Gastroesophageal sphincter (tissue), 3 donors: ENCODE data around the gene LANCL2.

Experiments used
- CTCF ChIP-seq, 4 experiments: fragments of 200-600 bp in 2 of 4; fragments of 450-650 bp in 2 of 4; sonication (generic) in 1 of 4; IDR thresholded peaks; one replicate each; pipeline ENCODE4 v1.5.1; 2017 to 2019; ENCODE audit warnings: antibody characterized with exemption in 4 of 4, mild to moderate bottlenecking in 2 of 4, moderate library complexity in 2 of 4
- POLR2AphosphoS5 ChIP-seq: sonication (generic); formaldehyde crosslinking; IDR thresholded peaks from one replicate; pipeline ENCODE4 v1.6.1; 2017; ENCODE audit warnings: antibody characterized with exemption

GRCh38 chr7:55339033-55340000, 25.8 kb upstream of the LANCL2 start:
- TF ChIP-seq CTCF (IDR thresholded peaks at IDR 0.05): no peak
- TF ChIP-seq POLR2AphosphoS5: no peak
